GOT3 (cell line): ENCODE data around the gene EPO.
"Not testable (repeated sequence)": the region's sequence is repeated elsewhere in the genome, so short reads cannot be mapped to it uniquely, and the experiment has no call there.

Experiments
- DNase-seq: peaks from one replicate; lab custom pipeline; 2025; ENCODE audit warnings: mixed read lengths; lab: John Stamatoyannopoulos, UW

The EPO gene

GRCh38 chr7:100736671-100737070, 16.4 kb downstream of the EPO start:
- DNase-seq: no peak

DNA sequence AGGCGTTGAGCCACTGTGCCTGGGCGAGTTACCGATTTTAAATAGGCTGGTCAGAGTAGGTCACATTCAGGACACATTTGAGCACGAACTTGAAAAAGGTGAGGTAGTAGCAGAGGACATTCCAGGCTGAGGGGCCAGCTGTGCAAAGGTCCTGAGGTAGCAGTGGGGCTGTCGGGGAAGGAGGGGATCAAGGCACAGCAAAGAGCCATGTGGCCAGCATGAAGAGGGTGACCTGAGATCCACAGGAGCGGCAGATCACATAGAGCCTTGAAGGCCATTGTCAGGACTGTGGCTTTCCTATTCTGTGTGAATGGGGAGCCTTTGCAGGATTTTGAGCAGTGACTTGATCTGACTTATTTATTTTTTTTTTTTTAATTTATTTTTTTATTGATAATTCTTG, 19.7 kb downstream of the EPO start:
- DNase-seq: no peak

DNA sequence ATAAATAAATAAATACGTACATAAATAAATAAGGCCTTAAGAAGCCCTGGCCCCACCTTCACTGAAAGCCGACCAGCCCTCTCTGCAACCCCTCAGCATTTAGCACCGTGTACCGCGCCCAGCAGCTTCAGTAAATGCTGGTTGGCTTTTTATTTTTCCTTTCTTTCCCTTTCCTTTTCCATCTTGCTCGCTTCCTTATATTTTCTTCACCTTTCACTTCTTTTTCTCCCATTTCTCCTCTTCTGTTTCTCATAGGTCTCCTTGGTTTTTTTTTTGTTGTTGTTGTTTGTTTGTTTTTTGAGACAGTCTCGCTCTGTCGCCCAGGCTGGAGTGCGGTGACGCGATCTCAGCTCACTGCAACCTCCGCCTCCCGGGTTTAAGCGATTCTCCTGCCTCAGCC, 24.3 kb downstream of the EPO start:
- DNase-seq: no peak

- DNase-seq: peak; percentile 49
Measured at GRCh38 chr7:100745184-100745583, 24.9 kb downstream of the EPO start.

- DNase-seq: no peak
Measured at GRCh38 chr7:100752994-100753393, 32.7 kb downstream of the EPO start.

- DNase-seq: no peak
Measured at GRCh38 chr7:100753750-100754149, 33.5 kb downstream of the EPO start.

DNA sequence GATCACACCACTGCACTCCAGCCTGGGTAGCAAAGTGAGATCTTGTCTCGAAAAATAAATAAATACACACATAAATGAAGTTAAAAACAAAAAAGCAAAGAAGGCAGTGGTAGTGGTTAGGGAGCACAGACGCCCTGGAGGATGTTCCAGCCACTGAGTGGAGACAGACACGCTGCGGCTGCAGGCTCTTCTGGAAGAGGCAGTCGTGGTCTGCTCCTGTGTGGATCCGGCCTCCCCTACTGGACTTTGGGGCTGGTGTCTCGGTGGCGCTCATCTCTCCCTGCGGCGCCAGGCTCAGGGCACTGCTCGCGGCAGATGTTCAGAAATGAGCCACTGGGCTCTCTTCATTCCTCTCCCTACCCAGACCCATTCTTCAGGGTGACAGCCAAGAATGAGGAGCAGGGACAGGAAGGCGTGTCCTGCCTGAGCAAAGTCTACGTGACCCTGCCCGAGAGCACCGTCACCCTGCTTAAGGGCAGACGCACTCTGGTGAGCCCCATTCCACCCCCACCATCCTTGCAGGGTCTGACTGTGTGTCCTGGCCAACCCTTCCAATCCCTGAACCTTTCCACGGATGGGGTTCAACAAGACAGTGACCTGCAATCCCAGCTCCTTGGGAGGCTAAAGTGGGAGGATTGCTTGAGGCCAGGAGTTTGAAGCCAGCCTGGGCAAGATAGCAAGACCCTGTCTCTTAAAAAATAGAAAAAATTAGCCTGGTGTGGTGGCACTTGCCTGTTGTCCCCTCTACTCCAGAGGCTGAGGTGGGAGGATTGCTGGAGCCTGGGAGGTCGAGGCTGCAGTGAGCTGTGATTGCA, 39.3 kb downstream of the EPO start:
- DNase-seq: no peak

GRCh38 chr7:100762841-100763240, 42.6 kb downstream of the EPO start:
- not testable (repeated sequence) for DNase-seq

GRCh38 chr7:100763556-100764140, 43.4 kb downstream of the EPO start:
- no peak for DNase-seq

GRCh38 chr7:100764841-100765240, 44.6 kb downstream of the EPO start:
- no peak for DNase-seq

DNA sequence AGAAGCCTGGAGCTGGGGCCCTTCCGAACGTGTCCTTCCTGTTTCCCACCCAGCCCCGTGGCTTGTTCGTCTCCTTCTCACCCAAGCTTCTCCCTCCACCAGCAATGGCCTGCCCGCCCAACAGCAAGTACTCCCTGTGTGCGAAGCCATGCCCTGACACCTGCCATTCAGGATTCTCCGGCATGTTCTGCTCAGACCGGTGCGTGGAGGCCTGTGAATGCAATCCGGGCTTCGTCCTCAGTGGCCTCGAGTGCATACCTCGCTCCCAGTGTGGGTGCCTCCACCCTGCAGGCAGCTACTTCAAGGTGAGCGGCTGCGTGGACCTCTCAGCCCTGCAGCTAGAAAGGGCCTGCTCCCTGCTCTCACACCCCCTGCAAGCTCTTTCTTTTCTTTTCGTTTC, 45.0 kb downstream of the EPO start:
- DNase-seq: no peak

GRCh38 chr7:100768784-100769183, 48.5 kb downstream of the EPO start:
- no peak for DNase-seq
